Measurements from ENCODE around the gene STYXL1. TPM values are rescaled to one million over a fixed set of nuclear protein-coding genes. Genes with fewer than 3 reads are reported as not detected.

STYXL1 gene
- total and polyA plus RNA-seq, 2 donors (not counting 1 experiment from before 2014, with no cell fraction given) = 49.0 to 49.8 TPM

DNA sequence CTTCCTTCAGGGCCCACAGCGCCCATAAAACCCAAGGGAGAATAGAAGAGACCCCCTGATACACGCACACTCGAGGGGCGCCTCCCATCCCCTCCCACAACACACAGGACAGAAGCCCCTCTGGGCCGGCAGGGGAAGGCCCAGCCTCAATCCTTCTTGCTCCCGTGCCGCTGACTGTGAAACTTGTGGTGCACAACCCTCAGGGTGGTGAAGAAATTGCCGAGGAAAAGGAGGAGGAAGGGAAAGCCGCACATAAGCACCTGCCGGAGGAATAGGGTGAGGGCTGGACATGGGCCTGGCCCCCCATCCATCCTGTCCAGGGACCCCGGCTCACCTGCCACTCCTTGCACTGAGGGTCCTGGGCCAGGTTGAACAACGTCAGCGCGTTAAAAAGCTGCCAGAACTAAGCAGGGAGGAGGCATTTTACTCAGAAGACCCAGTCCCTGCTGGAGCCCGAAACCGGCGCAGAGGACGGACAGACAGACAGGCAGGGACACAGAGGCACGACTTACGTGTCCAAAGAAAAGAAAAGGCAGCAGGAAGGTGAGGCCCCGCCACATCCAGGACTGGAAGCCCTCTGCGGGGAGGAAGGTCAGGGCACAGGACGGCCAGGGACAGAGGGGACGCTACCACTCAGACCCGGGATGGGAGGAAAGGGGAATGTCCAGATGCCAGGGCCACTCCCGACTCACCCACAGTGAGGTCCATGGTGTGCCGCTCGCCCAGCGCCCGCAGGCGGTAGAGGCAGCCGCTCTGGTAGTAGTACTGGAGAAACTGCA is 60.6 kb downstream of the STYXL1 start:
- H4K20me1 ChIP-seq (ENCODE audit: control insufficient read depth, extremely low read depth, insufficient read depth, low read length) = no peaks in the 10 kb centered on the region
- no peak for TF ChIP-seq EZH2 (IDR thresholded peaks at IDR 0.05; ENCODE audit: low read length, missing control alignments)
- TF ChIP-seq, protein P1, sequence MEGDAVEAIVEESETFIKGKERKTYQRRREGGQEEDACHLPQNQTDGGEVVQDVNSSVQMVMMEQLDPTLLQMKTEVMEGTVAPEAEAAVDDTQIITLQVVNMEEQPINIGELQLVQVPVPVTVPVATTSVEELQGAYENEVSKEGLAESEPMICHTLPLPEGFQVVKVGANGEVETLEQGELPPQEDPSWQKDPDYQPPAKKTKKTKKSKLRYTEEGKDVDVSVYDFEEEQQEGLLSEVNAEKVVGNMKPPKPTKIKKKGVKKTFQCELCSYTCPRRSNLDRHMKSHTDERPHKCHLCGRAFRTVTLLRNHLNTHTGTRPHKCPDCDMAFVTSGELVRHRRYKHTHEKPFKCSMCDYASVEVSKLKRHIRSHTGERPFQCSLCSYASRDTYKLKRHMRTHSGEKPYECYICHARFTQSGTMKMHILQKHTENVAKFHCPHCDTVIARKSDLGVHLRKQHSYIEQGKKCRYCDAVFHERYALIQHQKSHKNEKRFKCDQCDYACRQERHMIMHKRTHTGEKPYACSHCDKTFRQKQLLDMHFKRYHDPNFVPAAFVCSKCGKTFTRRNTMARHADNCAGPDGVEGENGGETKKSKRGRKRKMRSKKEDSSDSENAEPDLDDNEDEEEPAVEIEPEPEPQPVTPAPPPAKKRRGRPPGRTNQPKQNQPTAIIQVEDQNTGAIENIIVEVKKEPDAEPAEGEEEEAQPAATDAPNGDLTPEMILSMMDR (conservative IDR thresholded peaks at IDR 0.05 in 1 of 2, IDR thresholded peaks at IDR 0.05 in 1 of 2; ENCODE audit: low read depth in 1 of 2, low read length in 2 of 2) = no peak
- no peak overlapping the region for H3K4me3 ChIP-seq (replicated peaks in 1 of 4; ENCODE audit: control extremely low read depth in 1 of 4, insufficient read depth in 1 of 4, low read depth in 3 of 4, low read length in 4 of 4)
- no peak overlapping the region for H3K4me2 ChIP-seq (ENCODE audit: extremely low read depth, insufficient read depth, low read length)
- DNase-seq (ENCODE audit: low read depth in 2 of 2) = no peak
- no peaks in the 10 kb centered on the region for H3K9me3 ChIP-seq (ENCODE audit: control insufficient read depth, insufficient read depth, low read depth, low read length)
- peaks cover 33% of the 10 kb centered on the region for H3K36me3 ChIP-seq (ENCODE audit: control insufficient read depth, insufficient read depth, low read length)
- no peaks in the 10 kb centered on the region for H3K27me3 ChIP-seq (ENCODE audit: control insufficient read depth, insufficient read depth, low read length)
- H3K4me1 ChIP-seq (ENCODE audit: control insufficient read depth, extremely low read depth, insufficient read depth, low read length) = no peaks in the 10 kb centered on the region
- no peak overlapping the region for H2AFZ ChIP-seq (ENCODE audit: low read length)
- no peaks in the 10 kb centered on the region for H3K79me2 ChIP-seq (ENCODE audit: control insufficient read depth, insufficient read depth, low read length)
- H3K9ac ChIP-seq (ENCODE audit: insufficient read depth, low read length) = no peak overlapping the region
- H3K27ac ChIP-seq (ENCODE audit: insufficient read depth, low read length) = no peak overlapping the region

DNA sequence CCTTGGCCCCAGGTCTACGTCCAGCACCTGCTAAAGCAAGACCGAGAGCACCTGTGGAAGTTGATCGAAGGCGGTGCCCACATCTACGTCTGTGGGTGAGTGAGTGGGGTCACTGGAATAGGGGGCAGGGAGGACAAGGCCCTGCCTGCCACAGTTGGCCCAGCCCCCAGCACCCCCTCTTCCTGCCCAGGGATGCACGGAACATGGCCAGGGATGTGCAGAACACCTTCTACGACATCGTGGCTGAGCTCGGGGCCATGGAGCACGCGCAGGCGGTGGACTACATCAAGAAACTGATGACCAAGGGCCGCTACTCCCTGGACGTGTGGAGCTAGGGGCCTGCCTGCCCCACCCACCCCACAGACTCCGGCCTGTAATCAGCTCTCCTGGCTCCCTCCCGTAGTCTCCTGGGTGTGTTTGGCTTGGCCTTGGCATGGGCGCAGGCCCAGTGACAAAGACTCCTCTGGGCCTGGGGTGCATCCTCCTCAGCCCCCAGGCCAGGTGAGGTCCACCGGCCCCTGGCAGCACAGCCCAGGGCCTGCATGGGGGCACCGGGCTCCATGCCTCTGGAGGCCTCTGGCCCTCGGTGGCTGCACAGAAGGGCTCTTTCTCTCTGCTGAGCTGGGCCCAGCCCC is 61.5 kb downstream of the STYXL1 start:
- no peak for TF ChIP-seq EZH2 (IDR thresholded peaks at IDR 0.05; ENCODE audit: low read length, missing control alignments)
- TF ChIP-seq, protein P1 (conservative IDR thresholded peaks at IDR 0.05 in 1 of 2, IDR thresholded peaks at IDR 0.05 in 1 of 2; ENCODE audit: low read depth in 1 of 2, low read length in 2 of 2) = no peak
- no peak overlapping the region for H3K27ac ChIP-seq (ENCODE audit: insufficient read depth, low read length)
- H3K4me2 ChIP-seq (ENCODE audit: extremely low read depth, insufficient read depth, low read length) = no peak overlapping the region
- H3K9ac ChIP-seq (ENCODE audit: insufficient read depth, low read length) = no peak overlapping the region
- H2AFZ ChIP-seq (ENCODE audit: low read length) = no peak overlapping the region
- no peak for DNase-seq (ENCODE audit: low read depth in 2 of 2)
- peaks cover 36% of the 10 kb centered on the region for H3K36me3 ChIP-seq (ENCODE audit: control insufficient read depth, insufficient read depth, low read length)
- no peaks in the 10 kb centered on the region for H3K4me1 ChIP-seq (ENCODE audit: control insufficient read depth, extremely low read depth, insufficient read depth, low read length)
- no peaks in the 10 kb centered on the region for H3K9me3 ChIP-seq (ENCODE audit: control insufficient read depth, insufficient read depth, low read depth, low read length)
- H4K20me1 ChIP-seq (ENCODE audit: control insufficient read depth, extremely low read depth, insufficient read depth, low read length) = no peaks in the 10 kb centered on the region
- no peak overlapping the region for H3K4me3 ChIP-seq (replicated peaks in 1 of 4; ENCODE audit: control extremely low read depth in 1 of 4, insufficient read depth in 1 of 4, low read depth in 3 of 4, low read length in 4 of 4)
- H3K27me3 ChIP-seq (ENCODE audit: control insufficient read depth, insufficient read depth, low read length) = no peaks in the 10 kb centered on the region
- no peaks in the 10 kb centered on the region for H3K79me2 ChIP-seq (ENCODE audit: control insufficient read depth, insufficient read depth, low read length)

DNA sequence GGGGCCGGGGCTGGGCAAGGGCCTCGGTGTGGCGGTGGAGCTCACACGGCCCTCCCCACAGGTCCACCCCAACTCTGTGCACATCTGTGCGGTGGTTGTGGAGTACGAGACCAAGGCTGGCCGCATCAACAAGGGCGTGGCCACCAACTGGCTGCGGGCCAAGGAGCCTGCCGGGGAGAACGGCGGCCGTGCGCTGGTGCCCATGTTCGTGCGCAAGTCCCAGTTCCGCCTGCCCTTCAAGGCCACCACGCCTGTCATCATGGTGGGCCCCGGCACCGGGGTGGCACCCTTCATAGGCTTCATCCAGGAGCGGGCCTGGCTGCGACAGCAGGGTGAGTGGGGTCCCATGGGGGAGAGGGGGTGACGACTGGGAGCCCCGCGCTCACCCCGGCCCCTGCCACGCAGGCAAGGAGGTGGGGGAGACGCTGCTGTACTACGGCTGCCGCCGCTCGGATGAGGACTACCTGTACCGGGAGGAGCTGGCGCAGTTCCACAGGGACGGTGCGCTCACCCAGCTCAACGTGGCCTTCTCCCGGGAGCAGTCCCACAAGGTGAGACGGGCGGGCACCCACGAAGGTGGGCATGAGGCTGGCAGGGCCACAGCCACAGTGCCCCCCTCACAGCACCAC is 62.2 kb downstream of the STYXL1 start:
- H2AFZ ChIP-seq (ENCODE audit: low read length) = no peak overlapping the region
- H3K27me3 ChIP-seq (ENCODE audit: control insufficient read depth, insufficient read depth, low read length) = no peaks in the 10 kb centered on the region
- H4K20me1 ChIP-seq (ENCODE audit: control insufficient read depth, extremely low read depth, insufficient read depth, low read length) = no peaks in the 10 kb centered on the region
- no peak overlapping the region for H3K27ac ChIP-seq (ENCODE audit: insufficient read depth, low read length)
- peaks cover 42% of the 10 kb centered on the region for H3K36me3 ChIP-seq (ENCODE audit: control insufficient read depth, insufficient read depth, low read length)
- no peak for DNase-seq (ENCODE audit: low read depth in 2 of 2)
- TF ChIP-seq EZH2 (IDR thresholded peaks at IDR 0.05; ENCODE audit: low read length, missing control alignments) = no peak
- TF ChIP-seq, protein P1 (conservative IDR thresholded peaks at IDR 0.05 in 1 of 2, IDR thresholded peaks at IDR 0.05 in 1 of 2; ENCODE audit: low read depth in 1 of 2, low read length in 2 of 2) = no peak
- H3K4me2 ChIP-seq (ENCODE audit: extremely low read depth, insufficient read depth, low read length) = no peak overlapping the region
- no peaks in the 10 kb centered on the region for H3K4me1 ChIP-seq (ENCODE audit: control insufficient read depth, extremely low read depth, insufficient read depth, low read length)
- no peak overlapping the region for H3K9ac ChIP-seq (ENCODE audit: insufficient read depth, low read length)
- H3K79me2 ChIP-seq (ENCODE audit: control insufficient read depth, insufficient read depth, low read length) = no peaks in the 10 kb centered on the region
- H3K9me3 ChIP-seq (ENCODE audit: control insufficient read depth, insufficient read depth, low read depth, low read length) = no peaks in the 10 kb centered on the region
- no peak overlapping the region for H3K4me3 ChIP-seq (replicated peaks in 1 of 4; ENCODE audit: control extremely low read depth in 1 of 4, insufficient read depth in 1 of 4, low read depth in 3 of 4, low read length in 4 of 4)

Data from fibroblast of lung (primary cell).